Caco-2 (cell line): ENCODE results near the gene GPR27. TPM values are rescaled to one million over a fixed set of nuclear protein-coding genes. Genes with fewer than 3 reads are reported as not detected.
A peak's percentile ranks its signal among the peaks of the same experiment; 100 is the strongest.

Source experiments
- BruUV-seq: library from RNA; stranded (reverse); fragments of 400-500 nt; replicated peaks from 2 replicates; lab custom pipeline; 2021; lab: Mats Ljungman, UMichigan
- CTCF ChIA-PET: fragments of 300-600 bp; sonication (Branson Sonifier 250); formaldehyde crosslinking; loops from one replicate; lab custom pipeline; 2022; ENCODE audit warnings: antibody characterized with exemption; lab: Charles Lee
- POLR2A ChIA-PET: fragments of 300-600 bp; sonication (Branson Sonifier 250); formaldehyde crosslinking; loops from one replicate; lab custom pipeline; 2022; ENCODE audit warnings: antibody characterized with exemption; lab: Charles Lee
- DNase-seq, 2 experiments: peaks; one replicate each; pipeline versions ENCODE4 v3.0.0 to v3.0.0-alpha.2; 2020 to 2022
- H3K27me3 ChIP-seq: replicated peaks from 2 replicates; pipeline ENCODE4 v1.6.0; 2011; ENCODE audit warnings: low read length; ENCODE audit not compliant: control insufficient read depth, insufficient read depth
- H3K36me3 ChIP-seq: 2 replicates; pipeline ENCODE4 v1.5.1; 2011; ENCODE audit warnings: low read length; ENCODE audit not compliant: control insufficient read depth, insufficient read depth
- H3K4me1 ChIP-seq: fragments of 250-450 bp; sonication (Bioruptor Pico); 2 replicates; pipeline ENCODE4 v1.5.1; 2020; ENCODE audit warnings: mild to moderate bottlenecking
- H3K4me3 ChIP-seq: 2 replicates; pipeline ENCODE4 v1.5.1; 2011; ENCODE audit warnings: low read depth, mild to moderate bottlenecking, control low read depth, low read length
- H3K9me3 ChIP-seq: fragments of 250-450 bp; sonication (Bioruptor Pico); 2 replicates; pipeline ENCODE4 v1.5.1; 2020; ENCODE audit warnings: mild to moderate bottlenecking, moderate library complexity
- H3K27ac Mint-ChIP-seq: one replicate; pipeline ENCODE4 v1.8.0; 2022; ENCODE audit warnings: mixed read lengths; ENCODE audit not compliant: unreplicated experiment
- H3K27me3 Mint-ChIP-seq: one replicate; pipeline ENCODE4 v1.8.0; 2022; ENCODE audit warnings: mixed read lengths; ENCODE audit not compliant: insufficient read depth, unreplicated experiment
- H3K36me3 Mint-ChIP-seq: one replicate; pipeline ENCODE4 v1.8.0; 2022; ENCODE audit warnings: mild to moderate bottlenecking, mixed read lengths; ENCODE audit not compliant: insufficient read depth, unreplicated experiment
- H3K4me1 Mint-ChIP-seq: one replicate; pipeline ENCODE4 v1.8.0; 2022; ENCODE audit warnings: low read depth, mixed read lengths; ENCODE audit not compliant: unreplicated experiment
- H3K4me3 Mint-ChIP-seq: one replicate; pipeline ENCODE4 v1.8.0; 2022; ENCODE audit warnings: mild to moderate bottlenecking, moderate library complexity, mixed read lengths; ENCODE audit not compliant: unreplicated experiment
- H3K9me3 Mint-ChIP-seq: one replicate; pipeline ENCODE4 v1.8.0; 2022; ENCODE audit warnings: mixed read lengths; ENCODE audit not compliant: unreplicated experiment
- intact Hi-C: fragments of 100-400 bp; cut with micrococcal nuclease; formaldehyde crosslinking; loops from one replicate; pipeline ENCODE4 v1.10.0; 2022; ENCODE audit not compliant: unreplicated experiment
- total RNA-seq: library from RNA; stranded (reverse); gene quantifications from 2 replicates; pipeline ENCODE4 v1.2.3, GENCODE V29; 2022
- TF ChIP-seq, protein P1 (sequence below), 2 experiments: fragments of 200-600 bp in 1 of 2; IDR thresholded peaks; 1 replicate in 1 of 2; 2 replicates in 1 of 2; pipeline versions ENCODE4 v1.5.1 to v1.8.0; 2011 to 2022; ENCODE audit warnings: antibody characterized with exemption in 1 of 2, control low read depth in 1 of 2, inconsistent platforms in 1 of 2, low read depth in 1 of 2, low read length in 1 of 2, mild to moderate bottlenecking in 1 of 2, moderate library complexity in 1 of 2; ENCODE audit not compliant: insufficient read depth in 1 of 2, severe bottlenecking in 1 of 2, unreplicated experiment in 1 of 2

The GPR27 gene
- total RNA-seq, 1 experiment from 2014 or later: 0.39 TPM

DNA sequence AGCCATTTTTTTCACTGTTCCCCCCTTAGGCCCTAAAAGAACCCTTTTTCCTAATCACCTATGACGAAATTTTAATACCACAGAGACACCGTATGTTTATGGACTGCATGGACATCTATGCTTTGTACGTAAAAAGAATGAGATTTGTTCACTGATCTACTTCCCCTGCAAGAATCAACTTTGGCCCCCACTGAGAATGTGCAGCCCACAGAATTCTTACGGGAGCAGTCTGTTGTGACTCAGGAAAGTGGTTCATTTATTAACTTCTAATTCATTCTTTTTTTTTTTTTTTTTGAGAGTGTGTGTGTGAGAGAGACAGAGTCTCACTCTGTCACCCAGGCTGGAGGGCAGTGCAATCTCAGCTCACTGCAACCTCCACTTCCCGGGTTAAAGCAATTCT lies 46.1 kb upstream of the GPR27 start:
- no peak overlapping the region for H3K4me3 Mint-ChIP-seq
- no peak overlapping the region for H3K27ac Mint-ChIP-seq
- ChIA-PET POLR2A (no interaction called here), CTCF (no interaction called here)
- H3K4me1 Mint-ChIP-seq: no peaks in the 10 kb centered on the region
- no TSS peak for BruUV-seq
- no peaks in the 10 kb centered on the region for H3K27me3 ChIP-seq
- H3K9me3 ChIP-seq: no peaks in the 10 kb centered on the region
- TF ChIP-seq, protein P1, sequence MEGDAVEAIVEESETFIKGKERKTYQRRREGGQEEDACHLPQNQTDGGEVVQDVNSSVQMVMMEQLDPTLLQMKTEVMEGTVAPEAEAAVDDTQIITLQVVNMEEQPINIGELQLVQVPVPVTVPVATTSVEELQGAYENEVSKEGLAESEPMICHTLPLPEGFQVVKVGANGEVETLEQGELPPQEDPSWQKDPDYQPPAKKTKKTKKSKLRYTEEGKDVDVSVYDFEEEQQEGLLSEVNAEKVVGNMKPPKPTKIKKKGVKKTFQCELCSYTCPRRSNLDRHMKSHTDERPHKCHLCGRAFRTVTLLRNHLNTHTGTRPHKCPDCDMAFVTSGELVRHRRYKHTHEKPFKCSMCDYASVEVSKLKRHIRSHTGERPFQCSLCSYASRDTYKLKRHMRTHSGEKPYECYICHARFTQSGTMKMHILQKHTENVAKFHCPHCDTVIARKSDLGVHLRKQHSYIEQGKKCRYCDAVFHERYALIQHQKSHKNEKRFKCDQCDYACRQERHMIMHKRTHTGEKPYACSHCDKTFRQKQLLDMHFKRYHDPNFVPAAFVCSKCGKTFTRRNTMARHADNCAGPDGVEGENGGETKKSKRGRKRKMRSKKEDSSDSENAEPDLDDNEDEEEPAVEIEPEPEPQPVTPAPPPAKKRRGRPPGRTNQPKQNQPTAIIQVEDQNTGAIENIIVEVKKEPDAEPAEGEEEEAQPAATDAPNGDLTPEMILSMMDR (IDR thresholded peaks at IDR 0.05; ENCODE audit: insufficient read depth in 1 of 2, low read depth in 1 of 2, low read length in 1 of 2, severe bottlenecking in 1 of 2, unreplicated experiment in 1 of 2): no peak
- H3K36me3 Mint-ChIP-seq: no peaks in the 10 kb centered on the region
- no peaks in the 10 kb centered on the region for H3K9me3 Mint-ChIP-seq
- peaks cover 9% of the 10 kb centered on the region for H3K4me1 ChIP-seq
- peak in 1 of 2 experiments; percentile 38 for DNase-seq
- no peaks in the 10 kb centered on the region; the same call in 1 of the 2 replicates for H3K36me3 ChIP-seq
- H3K27me3 Mint-ChIP-seq: no peaks in the 10 kb centered on the region
- intact Hi-C loops: no loop called here
- H3K4me3 ChIP-seq: no peak overlapping the region

DNA sequence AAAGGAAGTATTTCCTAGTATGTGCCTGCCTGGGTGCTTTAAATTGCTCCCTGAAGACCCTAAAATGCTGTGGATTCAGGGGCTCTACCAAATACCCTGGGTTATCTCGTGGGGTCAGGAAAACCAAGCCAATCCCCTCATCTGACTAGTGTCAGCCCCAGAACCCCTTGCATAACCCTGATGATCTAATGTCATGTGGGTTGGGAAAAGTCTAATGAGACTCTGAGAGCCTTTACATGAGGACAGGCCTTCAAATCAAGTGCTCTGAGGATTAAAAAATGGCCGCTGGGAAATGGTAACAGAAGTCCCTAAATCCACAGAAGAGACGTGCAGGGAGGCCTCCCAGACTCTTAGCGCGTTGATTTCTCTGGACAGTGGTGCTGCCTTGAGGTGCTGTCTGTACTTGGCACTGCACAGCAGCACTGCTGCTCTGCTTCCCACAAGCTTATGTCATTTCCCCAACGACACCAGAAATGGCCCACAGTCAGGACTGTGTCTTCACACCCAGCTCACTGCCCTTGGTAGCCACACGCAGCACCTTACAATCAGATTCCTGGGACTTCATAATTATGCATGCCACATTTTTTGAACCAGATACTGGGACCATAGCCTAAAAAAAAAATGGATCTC lies 45.1 kb upstream of the GPR27 start:
- no peaks in the 10 kb centered on the region for H3K9me3 ChIP-seq
- no peak for DNase-seq
- BruUV-seq: no TSS peak
- no peaks in the 10 kb centered on the region for H3K9me3 Mint-ChIP-seq
- peaks cover 9% of the 10 kb centered on the region for H3K4me1 ChIP-seq
- H3K36me3 ChIP-seq: no peaks in the 10 kb centered on the region; the same call in 1 of the 2 replicates
- H3K36me3 Mint-ChIP-seq: no peaks in the 10 kb centered on the region
- TF ChIP-seq, protein P1 (IDR thresholded peaks at IDR 0.05; ENCODE audit: insufficient read depth in 1 of 2, low read depth in 1 of 2, low read length in 1 of 2, severe bottlenecking in 1 of 2, unreplicated experiment in 1 of 2): no peak
- H3K4me3 ChIP-seq: no peak overlapping the region
- no peak overlapping the region for H3K4me3 Mint-ChIP-seq
- no peaks in the 10 kb centered on the region for H3K27me3 ChIP-seq
- no peak overlapping the region for H3K27ac Mint-ChIP-seq
- intact Hi-C loops: no loop called here
- H3K27me3 Mint-ChIP-seq: no peaks in the 10 kb centered on the region
- CTCF ChIA-PET: no interaction called here
- no peaks in the 10 kb centered on the region for H3K4me1 Mint-ChIP-seq
- POLR2A ChIA-PET: no interaction called here

- Mint-ChIP-seq H3K4me3 (no peak overlapping the region), H3K27ac (no peak overlapping the region), H3K27me3 (no peaks in the 10 kb centered on the region), H3K9me3 (no peaks in the 10 kb centered on the region), H3K36me3 (no peaks in the 10 kb centered on the region), H3K4me1 (no peaks in the 10 kb centered on the region)
- ChIA-PET CTCF (interaction anchor here (1.6 kb wide), 1 partner anchor 149 kb away, joined by 5 read pairs; no protein-coding TSS in a partner anchor), POLR2A (no interaction called here)
- TF ChIP-seq, protein P1 (IDR thresholded peaks at IDR 0.05; ENCODE audit: insufficient read depth in 1 of 2, low read depth in 1 of 2, low read length in 1 of 2, severe bottlenecking in 1 of 2, unreplicated experiment in 1 of 2): no peak
- no peak for DNase-seq
- H3K4me3 ChIP-seq: no peak overlapping the region
- BruUV-seq: no TSS peak
- H3K4me1 ChIP-seq: peaks cover 9% of the 10 kb centered on the region
- intact Hi-C loops: loop anchor here (5.0 to 10.0 kb wide), 2 partner anchors 167 to 245 kb away; no protein-coding TSS in a partner anchor
- H3K27me3 ChIP-seq: no peaks in the 10 kb centered on the region
- H3K9me3 ChIP-seq: no peaks in the 10 kb centered on the region
- H3K36me3 ChIP-seq: no peaks in the 10 kb centered on the region; the same call in 1 of the 2 replicates
Measured at GRCh38 chr3:71709908-71710511, 43.6 kb upstream of the GPR27 start.
